ENCODE results near the gene METTL8.

Gene METTL8, protein sequence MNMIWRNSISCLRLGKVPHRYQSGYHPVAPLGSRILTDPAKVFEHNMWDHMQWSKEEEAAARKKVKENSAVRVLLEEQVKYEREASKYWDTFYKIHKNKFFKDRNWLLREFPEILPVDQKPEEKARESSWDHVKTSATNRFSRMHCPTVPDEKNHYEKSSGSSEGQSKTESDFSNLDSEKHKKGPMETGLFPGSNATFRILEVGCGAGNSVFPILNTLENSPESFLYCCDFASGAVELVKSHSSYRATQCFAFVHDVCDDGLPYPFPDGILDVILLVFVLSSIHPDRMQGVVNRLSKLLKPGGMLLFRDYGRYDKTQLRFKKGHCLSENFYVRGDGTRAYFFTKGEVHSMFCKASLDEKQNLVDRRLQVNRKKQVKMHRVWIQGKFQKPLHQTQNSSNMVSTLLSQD

DNA sequence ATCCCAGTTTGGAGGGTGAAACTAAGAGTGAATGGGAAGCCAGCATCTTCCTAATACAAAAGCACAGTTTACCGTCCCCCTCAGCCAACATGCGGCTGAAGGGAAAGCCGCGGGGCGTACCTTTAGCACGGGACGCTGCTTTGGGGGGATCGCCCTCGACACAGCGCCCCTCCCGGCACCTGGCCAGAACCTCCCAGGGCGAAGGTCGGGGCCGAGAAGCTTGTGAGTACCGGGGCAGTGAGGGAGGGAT is at the start of gene METTL8:
TSS of gene METTL8 (minus strand) at position 228 of the 250 bp plus-strand sequence. CDS start 41,805 bp downstream, outside the sequence.
- no peak for DNase-seq (ENCODE audit: low read depth)

DNA sequence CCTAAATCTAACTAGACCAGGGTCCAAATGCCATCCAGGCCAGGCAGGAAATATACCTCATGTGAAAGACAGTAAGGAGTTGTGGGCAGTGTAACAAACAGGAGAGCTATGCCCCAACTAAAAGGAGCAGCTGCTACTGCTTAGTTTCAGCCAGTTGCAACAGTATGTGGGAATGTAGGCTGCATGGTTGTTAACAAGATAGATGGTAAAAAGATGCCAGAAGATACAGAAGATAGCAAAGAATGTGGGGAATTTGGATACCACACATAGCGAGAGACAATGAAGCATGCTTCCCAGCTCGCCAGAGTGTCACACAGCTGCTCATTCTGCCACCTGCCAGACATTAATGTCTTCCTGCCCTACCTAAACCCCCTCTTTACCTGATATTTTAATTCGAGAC is 49.1 kb upstream of the METTL8 start:
- peak; percentile 23 for DNase-seq (ENCODE audit: low read depth)

DNA sequence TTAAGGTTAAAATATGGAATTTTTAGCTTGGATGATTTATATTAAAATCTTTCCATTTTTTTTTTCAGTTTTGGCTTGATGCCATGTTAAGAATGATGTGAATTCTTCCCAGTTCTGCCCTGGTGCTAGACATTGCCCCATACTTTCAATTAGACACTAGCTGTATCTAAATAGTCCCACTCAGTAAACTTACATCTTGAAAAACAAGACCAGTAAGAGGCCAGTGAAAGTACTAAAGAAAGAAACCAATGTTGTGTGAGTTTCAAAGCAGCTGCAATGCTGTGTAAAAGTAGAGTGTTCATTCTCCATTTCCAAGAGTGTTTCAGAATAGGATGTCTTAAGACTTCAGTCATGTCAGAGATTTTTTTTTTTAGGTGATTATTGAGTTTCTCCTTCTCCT is 48.5 kb upstream of the METTL8 start:
- peak; percentile 20 for DNase-seq (ENCODE audit: low read depth)

DNA sequence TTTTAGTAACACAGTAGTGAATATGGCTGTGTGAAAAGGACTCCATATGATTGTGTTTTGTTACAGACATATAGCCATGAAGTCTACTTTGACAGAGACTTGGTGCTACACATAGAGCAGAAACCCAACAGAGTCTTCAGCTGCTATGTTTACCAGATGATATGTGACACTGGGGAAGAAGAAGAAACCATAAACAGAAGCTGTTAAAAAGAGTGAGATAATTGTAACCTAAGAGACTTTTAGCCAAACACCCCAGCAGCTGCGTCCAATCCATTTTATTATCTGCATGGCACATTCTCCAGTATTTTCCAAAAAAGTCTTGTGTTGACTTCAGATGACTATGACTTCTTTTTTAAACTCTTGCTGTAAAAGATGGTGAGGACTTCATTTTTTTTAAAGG is 47.1 kb upstream of the METTL8 start:
- DNase-seq (ENCODE audit: low read depth): no peak

DNA sequence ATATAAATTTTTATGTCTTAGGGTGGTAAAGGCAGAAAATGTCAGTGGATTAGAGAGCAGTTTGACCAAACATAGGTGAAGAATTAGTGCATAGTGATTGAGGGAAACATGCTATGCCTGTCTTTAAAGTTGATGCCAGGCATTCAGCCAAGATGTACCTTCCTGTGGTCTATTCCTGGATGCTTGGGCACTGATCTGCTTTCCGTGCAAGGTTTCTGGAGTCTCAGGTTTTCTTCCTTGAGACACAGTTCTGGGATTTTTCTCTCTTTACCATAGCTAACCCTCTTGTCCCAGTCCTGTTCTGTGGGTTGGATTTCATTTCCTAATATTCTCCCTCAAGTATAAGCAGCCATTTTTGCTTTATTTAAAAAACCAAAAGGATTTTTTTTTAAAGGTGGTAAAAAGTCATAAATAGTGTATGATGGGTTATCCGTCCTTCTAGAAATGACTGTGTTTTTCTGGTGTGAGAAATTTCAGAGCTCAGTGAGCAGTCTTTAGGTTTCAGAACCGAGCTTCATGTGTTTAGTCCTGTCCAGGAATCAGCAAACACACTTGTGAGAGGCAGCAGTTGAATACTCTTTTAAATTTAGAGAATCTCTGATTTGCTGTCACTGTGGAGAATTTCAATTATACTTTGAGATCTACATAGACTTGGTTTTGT is 45.5 kb upstream of the METTL8 start:
- DNase-seq (ENCODE audit: low read depth): peak; percentile 12

DNA sequence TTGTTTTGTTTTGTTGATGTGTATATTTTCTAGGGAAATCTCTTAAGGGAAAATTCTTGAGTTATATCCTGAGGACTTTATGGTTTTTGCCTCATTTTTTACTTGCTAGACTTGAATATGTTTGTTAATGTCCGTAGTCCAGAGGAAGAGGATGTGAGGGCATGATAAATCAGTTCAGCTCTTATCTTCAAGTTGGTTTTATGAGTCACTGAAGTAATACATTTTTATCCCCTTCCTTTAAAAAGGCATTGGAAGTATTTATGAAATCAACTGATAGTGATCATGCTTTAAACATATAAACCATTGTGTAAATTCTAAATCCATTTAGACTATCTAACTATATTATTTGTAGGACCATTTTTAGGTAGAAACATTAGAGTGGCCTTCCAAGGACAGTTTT is 44.6 kb upstream of the METTL8 start:
- peak; percentile 71 for DNase-seq (ENCODE audit: low read depth)

DNA sequence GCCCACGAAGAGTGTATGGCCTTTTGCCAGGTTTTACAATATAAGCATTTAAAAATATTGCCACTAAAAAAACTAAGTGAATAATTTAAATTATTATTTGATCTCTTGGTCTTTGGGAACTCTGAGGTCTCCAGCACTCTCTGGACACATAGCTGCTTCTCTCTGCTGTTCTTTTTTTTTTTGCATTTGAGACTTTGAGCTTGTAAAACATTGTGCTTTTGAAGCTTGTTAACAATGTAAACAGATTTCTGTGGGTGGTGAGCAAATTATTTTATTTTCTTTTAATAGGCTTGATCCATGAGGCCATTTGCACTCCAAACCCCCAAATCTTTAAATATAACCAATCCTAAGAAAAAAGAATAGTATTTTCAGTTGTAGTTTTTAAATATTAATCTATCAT is 42.2 kb upstream of the METTL8 start:
- no peak for DNase-seq (ENCODE audit: low read depth)

DNA sequence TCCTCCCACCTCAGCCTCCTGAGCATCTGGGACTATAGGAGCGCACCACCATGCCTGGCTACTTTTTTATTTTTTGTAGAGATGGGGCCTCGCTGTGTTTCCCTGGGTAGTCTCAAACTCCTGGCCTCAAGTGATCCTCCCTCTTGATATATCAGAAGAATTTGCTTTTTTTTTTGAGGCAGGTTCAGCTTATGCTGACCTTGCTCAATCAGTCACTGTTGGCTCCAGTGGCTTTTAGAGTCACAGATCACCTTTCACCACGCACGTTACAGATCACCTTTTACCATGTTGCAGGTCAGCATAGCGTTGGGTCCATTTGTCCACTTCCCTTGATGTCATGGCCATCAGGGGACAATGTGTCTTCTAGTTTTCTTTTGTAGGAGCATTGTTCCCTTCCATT is 36.3 kb upstream of the METTL8 start:
- no peak for DNase-seq (ENCODE audit: low read depth)

DNA sequence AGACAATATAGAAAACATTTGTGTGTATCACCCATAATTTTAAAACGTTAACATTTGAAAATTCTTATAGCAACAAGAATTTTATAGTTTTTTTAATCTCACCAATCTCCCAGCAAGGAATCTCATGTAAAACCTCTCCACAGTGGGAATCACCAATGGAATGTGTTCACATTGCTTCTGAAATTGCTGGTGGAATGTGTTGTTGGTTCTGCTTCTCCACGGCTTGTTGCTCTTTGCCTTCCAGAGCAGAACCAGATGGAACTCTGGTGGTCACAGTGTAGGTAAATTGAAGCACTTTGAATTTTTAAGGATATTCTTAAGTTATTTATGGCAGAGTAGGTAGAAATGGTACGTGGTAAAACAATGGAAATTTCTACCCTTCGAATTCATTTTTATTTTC is 35.4 kb upstream of the METTL8 start:
- DNase-seq (ENCODE audit: low read depth): peak; percentile 8

DNA sequence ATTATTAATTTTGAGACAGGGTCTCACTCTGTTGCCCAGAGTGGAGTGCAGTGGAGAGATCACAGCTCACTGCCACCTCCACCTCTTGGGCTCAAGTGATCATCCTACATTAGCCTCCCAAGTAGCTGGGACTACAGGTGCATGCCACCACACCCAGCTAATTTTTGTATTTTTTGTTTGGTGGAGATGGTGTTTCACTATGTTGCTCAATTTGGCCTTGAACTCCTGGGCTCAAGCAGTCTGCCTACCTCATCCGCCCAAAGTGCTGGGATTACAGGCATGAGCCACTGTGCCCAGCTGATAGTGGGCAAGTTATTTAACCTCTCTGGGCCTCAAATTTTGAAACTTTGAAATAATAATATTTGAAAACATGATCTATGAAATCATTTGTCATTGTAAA is 26.7 kb upstream of the METTL8 start:
- no peak for DNase-seq (ENCODE audit: low read depth)

DNA sequence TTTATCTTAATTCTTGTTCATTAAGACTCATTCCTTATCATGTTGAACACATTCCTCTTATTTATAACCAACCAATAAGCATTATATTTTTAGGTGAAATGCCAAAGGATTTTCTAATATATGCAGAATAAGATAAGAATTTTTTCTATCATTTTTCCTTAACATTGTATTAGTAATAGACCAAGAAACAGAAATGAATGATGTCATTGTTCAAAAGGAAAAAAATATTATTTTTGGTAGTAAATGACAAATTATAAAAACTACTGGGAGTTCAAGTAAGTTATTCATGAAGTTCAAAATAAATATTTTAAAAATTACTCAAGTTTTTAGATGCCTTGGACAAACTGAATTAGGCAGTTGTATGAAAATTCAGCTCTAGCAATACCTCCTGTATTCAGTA is 25.7 kb upstream of the METTL8 start:
- no peak for DNase-seq (ENCODE audit: low read depth)

DNA sequence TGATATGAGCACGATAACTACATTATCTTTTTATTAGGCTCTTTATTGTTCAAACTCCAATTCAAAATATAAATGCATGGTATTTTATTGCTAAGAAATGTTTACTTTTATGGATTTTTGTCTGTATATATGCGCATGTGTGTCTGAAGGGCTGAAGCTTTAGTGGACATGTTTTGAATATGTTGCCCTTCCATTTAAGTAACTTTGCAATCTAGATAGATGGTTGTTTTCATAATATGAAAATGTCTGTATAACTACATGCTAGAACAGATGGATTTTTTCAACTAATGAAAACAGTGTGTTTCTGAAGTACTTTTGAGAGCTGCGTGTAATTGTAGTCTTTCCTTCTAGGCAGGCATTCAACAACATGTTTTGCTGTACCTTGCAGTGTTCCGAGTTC is 19.0 kb upstream of the METTL8 start:
- no peak for DNase-seq (ENCODE audit: low read depth)

DNA sequence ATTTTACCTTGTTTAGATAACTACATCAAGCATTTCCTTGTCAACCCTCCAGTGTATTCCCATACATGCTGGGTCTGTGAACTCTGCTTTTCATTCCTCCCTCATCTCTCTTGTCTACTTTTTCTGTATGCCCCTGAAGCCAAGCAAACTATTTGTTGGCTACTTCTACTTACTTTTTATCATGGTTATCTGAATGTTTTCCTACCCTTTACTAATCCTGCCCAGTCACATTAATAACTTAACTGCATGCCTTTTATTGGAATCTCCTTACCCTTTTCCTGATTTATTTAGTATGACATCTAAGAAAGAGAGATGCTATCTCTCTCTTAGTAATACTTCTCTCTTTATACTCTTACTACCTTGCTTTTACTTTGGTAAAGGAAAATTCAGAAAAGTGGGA is 17.3 kb upstream of the METTL8 start:
- DNase-seq (ENCODE audit: low read depth): no peak

DNA sequence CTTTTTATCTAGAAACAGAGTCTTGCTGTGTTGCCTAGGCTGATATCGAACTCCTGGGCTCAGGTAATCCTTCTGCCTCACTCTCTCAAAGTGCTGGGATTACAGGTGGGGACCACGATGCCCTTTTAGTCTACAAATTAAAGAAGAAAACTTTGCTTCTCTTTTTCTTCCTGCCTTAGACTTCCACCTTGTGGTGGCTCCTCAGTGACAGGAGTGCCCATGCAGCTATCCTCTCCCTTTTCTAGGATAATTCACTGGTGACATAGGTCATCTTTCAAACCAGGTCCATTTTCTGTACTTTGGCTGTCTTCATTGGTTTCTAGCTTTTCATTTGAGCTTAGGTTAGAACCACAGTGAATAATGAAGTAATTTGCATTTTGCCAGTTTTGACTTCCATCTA is 13.9 kb upstream of the METTL8 start:
- no peak for DNase-seq (ENCODE audit: low read depth)

DNA sequence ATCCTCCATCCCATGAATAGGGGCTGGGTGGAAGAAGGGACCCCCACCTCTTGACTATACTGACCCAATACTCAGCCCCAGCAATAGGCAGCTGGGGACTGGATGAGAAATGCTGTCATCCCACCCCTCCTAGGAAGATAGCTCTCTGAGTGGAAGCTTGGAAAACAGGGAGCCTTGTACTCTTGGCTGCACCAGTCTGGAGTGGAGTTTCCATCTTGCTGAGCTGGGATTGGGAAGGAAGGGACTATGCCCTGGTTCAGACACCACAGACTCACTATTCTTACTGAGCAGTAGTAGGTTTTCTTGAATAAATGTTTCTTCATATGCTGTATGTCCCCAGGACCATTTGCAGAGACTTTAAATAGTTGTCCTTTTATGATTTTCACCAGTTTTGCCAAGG is 7.7 kb upstream of the METTL8 start:
- no peak for DNase-seq (ENCODE audit: low read depth)

DNA sequence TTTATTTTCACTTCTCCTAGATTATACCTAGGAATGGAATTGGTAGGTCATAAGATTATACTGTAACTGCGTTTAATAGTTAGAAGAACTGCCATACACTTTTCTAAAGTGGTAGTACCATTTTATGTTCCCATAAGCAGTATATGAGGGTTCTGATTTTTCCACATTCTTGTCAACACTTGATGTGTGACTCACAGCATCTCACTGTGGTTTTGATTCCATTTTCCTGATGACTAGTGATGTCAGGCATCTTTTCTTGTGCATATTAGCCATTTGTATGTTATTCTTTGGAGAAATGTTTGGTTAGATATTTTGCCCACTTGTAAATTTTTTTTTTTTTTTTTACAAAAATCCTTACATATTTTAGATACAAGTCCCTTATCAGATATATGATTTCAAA is 2.5 kb upstream of the METTL8 start:
- peak; percentile 96 for DNase-seq (ENCODE audit: low read depth)

DNA sequence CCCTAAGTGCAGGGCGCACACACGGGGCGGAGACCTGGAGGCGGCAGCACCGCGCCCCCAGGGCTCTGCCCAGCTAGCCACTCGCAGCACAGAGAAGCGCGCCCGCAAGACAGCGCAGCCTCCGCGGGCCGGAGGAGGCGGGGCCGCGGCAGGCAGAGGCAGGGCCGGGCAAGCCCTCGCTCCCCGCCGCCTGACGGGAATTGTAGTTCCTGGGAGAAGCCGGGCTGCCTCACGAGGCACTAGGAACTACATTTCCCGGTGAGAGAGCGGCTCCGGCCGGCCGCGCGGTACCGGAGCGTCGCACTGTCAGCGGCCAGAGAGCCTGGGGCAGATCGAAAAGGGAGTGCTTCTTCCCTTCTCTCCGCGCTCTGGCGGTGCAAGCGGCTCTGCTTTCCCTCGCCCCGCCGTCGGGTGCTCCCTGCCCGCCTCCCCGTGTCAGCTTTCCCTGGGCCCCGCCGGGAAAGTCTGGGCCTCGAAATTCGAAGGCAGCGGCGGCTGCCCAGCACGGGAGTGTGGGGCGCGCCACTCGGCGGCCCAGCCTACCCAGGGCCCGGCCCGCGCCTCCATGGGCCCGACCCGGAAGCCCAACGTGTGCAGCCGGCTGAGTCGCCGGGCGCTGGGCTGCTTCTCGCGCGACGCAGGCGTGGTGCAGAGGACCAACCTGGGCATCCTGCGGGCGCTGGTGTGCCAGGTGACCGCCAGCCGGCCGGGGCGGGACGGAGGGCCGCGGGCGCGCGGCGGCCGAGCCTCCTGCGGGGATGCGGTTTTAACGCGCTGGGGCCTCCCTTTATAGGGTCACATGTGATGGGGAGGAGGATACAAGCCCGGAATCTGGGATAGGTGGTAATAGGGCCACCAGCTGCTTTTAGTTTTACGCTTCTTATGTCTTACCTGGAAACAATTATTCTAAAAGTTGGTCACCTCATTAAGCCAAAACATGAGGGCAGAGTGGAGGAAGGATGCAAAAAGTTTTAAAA is 511 bp upstream of the METTL8 start, which contains the start of gene DCAF17:
TSS of gene DCAF17 (plus strand) at position 214 of the 977 bp plus-strand sequence. CDS start at position 566, 352 bp downstream.
- peak; percentile 97 for DNase-seq (ENCODE audit: low read depth)

DNA sequence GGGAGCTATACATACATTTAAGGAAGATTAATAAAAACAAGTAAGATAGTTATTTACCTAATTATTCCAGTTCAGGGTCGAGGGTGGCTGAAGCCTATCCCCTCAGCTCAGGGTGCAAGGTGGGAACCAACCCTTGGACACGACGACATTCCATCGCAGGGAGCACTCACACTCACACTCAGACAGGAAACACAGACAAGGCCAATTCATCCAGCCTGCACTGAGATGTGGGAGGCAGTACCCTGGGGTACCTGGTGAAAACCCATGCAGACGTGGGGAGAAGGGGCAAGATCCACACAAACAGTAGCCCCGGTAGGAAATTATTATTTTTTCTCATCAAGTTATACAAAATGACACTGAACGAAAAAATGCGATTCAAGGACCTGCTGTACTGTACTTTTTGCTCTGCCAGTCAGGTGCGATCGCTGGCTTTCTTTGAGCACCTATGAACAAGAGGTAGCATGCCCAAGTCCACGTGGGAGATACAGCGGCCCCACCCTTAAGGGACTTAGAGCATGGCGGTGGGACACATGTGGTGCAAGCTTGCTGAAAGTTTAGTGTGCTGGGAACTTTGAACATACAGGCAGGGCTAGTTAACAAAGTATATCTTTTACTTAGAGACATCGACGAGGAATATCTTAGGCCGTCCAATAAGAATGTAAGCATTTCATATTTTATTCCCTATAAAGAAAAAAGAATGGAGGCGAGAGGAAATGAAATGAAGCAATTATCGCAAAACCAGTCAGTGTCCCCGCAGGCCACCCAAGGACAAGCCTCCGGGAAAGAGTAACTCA is 624 bp downstream of the METTL8 start:
- DNase-seq (ENCODE audit: low read depth): peak; percentile 29

DNA sequence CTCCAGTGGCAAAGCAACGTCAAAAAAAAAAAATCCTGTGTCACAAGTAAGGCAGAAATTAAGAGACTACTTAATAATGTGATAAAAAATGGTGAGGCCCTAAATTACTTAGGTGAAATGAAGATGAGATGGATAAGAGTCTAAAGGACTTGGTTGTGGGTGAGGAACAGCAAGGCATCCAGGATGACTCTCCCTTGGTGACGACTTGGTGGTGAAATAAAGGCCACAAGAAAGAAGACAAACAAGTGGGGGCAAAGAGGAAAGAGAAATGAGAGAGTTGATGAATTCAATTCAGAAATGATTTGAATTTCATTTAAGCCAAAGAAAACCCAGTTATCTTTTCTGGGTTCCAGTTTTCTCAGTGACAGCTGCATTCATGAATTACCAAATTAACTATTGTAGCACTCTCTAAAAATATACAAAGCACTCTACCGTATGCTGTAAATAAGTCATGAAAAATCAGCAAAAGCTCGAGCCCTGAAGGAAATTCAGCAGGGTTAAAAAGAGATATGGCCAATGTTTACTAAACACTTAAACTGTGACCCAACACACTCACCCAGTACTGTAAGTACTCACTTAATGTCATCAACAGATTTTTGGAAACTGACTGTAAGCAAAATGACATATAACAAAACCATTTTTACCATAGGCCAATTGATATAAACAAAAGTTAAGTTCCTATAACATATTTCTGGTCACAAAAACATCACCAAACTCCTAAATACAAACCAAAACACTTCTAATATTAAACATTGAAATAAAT is 1.4 kb downstream of the METTL8 start:
- no peak for DNase-seq (ENCODE audit: low read depth)

DNA sequence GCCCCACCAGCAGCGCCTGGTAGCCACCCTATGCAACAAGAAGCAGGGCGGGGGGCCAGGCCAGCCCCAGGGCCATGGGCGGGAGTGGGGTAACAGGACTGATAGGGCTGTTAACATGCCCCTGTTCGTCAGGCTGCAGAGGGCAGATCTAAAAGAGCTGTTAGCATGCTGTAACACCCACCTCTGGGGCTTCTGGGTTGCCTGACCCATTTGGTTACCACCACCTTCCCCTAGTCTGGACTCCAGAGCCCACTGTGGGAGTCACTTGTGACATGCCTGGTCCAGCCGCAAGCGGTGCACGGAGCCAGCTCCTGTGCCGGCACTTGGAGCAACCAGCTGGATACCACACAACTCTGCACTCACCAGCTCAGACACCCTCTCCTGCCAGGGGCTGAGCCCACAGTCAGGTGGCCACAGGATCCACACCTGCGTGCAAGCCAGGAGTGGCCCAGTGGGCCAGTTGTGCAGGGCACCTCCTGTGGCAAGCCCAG is 2.1 kb downstream of the METTL8 start:
- DNase-seq (ENCODE audit: low read depth): no peak

All from iris pigment epithelial cell (primary cell).